ENCODE data around the gene TUFT1. TPM values are rescaled to one million over a fixed set of nuclear protein-coding genes. Genes with fewer than 3 reads are reported as not detected.

Gene TUFT1
- total and polyA plus RNA-seq, 2 of the 13 experiments (the other 11 are each of a cell fraction or from before 2014, with no cell fraction given) = 6.4 to 7.3 TPM

- Histone ChIP-seq H4K20me1 (ENCODE audit: insufficient read depth, low read length) (no peaks in the 10 kb centered on the region), H3K27me3 (ENCODE audit: control insufficient read depth in 1 of 2, insufficient read depth in 2 of 2, low read length in 2 of 2) (peaks cover 0 to 16% of the 10 kb centered on the region in 2 experiments; a peak in 2 of 5 replicates), H3K4me1 (ENCODE audit: insufficient read depth, low read length) (peaks cover 65% of the 10 kb centered on the region), H3K79me2 (ENCODE audit: insufficient read depth, low read length) (no peaks in the 10 kb centered on the region), H3K36me3 (replicated peaks in 1 of 2; ENCODE audit: control insufficient read depth in 1 of 2, insufficient read depth in 2 of 2, low read length in 2 of 2) (no peaks in the 10 kb centered on the region; a peak in 1 of 5 replicates), H2AFZ (ENCODE audit: low read length) (no peak overlapping the region), H3K9ac (ENCODE audit: insufficient read depth, low read depth, low read length) (no peak overlapping the region), H3K4me3 (replicated peaks in 1 of 3; ENCODE audit: insufficient read depth in 1 of 3, low read depth in 2 of 3, low read length in 3 of 3) (no peak overlapping the region), H3K9me3 (ENCODE audit: low read length) (no peaks in the 10 kb centered on the region), H3K4me2 (ENCODE audit: low read depth, low read length) (no peak overlapping the region), H3K27ac (ENCODE audit: extremely low read length, insufficient read depth, low read length) (no peak overlapping the region)
- CTCF ChIA-PET (ENCODE audit: low intra/inter-chr PET ratio, low total read pairs) = no interaction called here
- no peak for FAIRE-seq
- in situ Hi-C loops (cut with HindIII; ENCODE audit: extremely low pct_ligation_motif_present, low pct_unique_long_range_greater_than_20kb) (no loop called here), intact Hi-C loops (cut with micrococcal nuclease; ENCODE audit: unreplicated experiment) (no loop called here)
- BruUV-seq (replicated peaks) = no TSS peak
- WGBS (ENCODE audit: low lambda C conversion rate) = 71% methylated on average over 4 of the region's 4 CpGs
- TF ChIP-seq ZMYM3 (CRISPR knock-in tag; IDR thresholded peaks at IDR 0.05) = 0 out of 2 replicates have a peak, but pooled peaks have one; percentile 36
- 0 out of 2 replicates have a peak, but pooled peaks have one; percentile 33 for TF ChIP-seq CHD4 (IDR thresholded peaks at IDR 0.05; ENCODE audit: borderline replicate concordance, low read length)
- peak; percentile 89 for TF ChIP-seq ZNF629 (CRISPR knock-in tag; conservative IDR thresholded peaks at IDR 0.05)
- TF ChIP-seq ZSCAN25 (CRISPR knock-in tag; IDR thresholded peaks at IDR 0.05) = no peak
- TF ChIP-seq PBX2 (CRISPR knock-in tag; IDR thresholded peaks at IDR 0.05) = no peak
- no peak for TF ChIP-seq ZNF501 (CRISPR knock-in tag; IDR thresholded peaks at IDR 0.05)
- DNase-seq (ENCODE audit: low spot score) = no peak
- POLR2A ChIA-PET = no interaction called here
- no peak for ATAC-seq
These were observed 24.8 kb upstream of the TUFT1 start for GRCh38 chr1:151515265-151515664.

GRCh38 chr1:151516031-151516511 is 24.0 kb upstream of the TUFT1 start:
- 0 out of 4 replicates have a peak, but pooled peaks of 1 of the 2 experiments have one; percentile 1 for TF ChIP-seq MAFK (conservative IDR thresholded peaks at IDR 0.05 in 1 of 2, IDR thresholded peaks at IDR 0.05 in 1 of 2; ENCODE audit: low read length in 2 of 2)
- peak; percentile 53 for TF ChIP-seq TEAD3 (CRISPR knock-in tag; optimal IDR thresholded peaks at IDR 0.05; ENCODE audit: borderline replicate concordance)
- TF ChIP-seq XRCC5 (optimal IDR thresholded peaks at IDR 0.05; ENCODE audit: low read length) = no peak
- in situ Hi-C loops (cut with HindIII; ENCODE audit: extremely low pct_ligation_motif_present, low pct_unique_long_range_greater_than_20kb) = no loop called here
- FAIRE-seq (no peak), DNase-seq (ENCODE audit: low spot score) (no peak), ATAC-seq (no peak)
- Histone ChIP-seq H3K4me3 (replicated peaks in 1 of 3; ENCODE audit: insufficient read depth in 1 of 3, low read depth in 2 of 3, low read length in 3 of 3) (no peak overlapping the region), H3K9ac (ENCODE audit: insufficient read depth, low read depth, low read length) (no peak overlapping the region), H3K9me3 (ENCODE audit: low read length) (no peaks in the 10 kb centered on the region), H3K27ac (ENCODE audit: extremely low read length, insufficient read depth, low read length) (no peak overlapping the region), H4K20me1 (ENCODE audit: insufficient read depth, low read length) (no peaks in the 10 kb centered on the region), H3K36me3 (replicated peaks in 1 of 2; ENCODE audit: control insufficient read depth in 1 of 2, insufficient read depth in 2 of 2, low read length in 2 of 2) (no peaks in the 10 kb centered on the region; a peak in 1 of 5 replicates), H3K4me1 (ENCODE audit: insufficient read depth, low read length) (peaks cover 64% of the 10 kb centered on the region), H2AFZ (ENCODE audit: low read length) (no peak overlapping the region), H3K4me2 (ENCODE audit: low read depth, low read length) (no peak overlapping the region), H3K27me3 (ENCODE audit: control insufficient read depth in 1 of 2, insufficient read depth in 2 of 2, low read length in 2 of 2) (peaks cover 0 to 16% of the 10 kb centered on the region in 2 experiments; a peak in 2 of 5 replicates), H3K79me2 (ENCODE audit: insufficient read depth, low read length) (no peaks in the 10 kb centered on the region)
- no TSS peak for BruUV-seq (replicated peaks)
- ChIA-PET POLR2A (no interaction called here), CTCF (ENCODE audit: low intra/inter-chr PET ratio, low total read pairs) (no interaction called here)
- intact Hi-C loops (cut with micrococcal nuclease; ENCODE audit: unreplicated experiment) = no loop called here
- 8% methylated on average over 1 of the region's 1 CpG for WGBS (ENCODE audit: low lambda C conversion rate)
